HG03442 (cell line): ENCODE results near the gene SLC25A45.

Experiments used
- ATAC-seq: cut with Tn5 transposase; IDR thresholded peaks from one replicate; pipeline ENCODE4 v1.9.1; 2021; ENCODE audit warnings: mild to moderate bottlenecking, moderate library complexity; ENCODE audit not compliant: unreplicated experiment

Gene SLC25A45

DNA sequence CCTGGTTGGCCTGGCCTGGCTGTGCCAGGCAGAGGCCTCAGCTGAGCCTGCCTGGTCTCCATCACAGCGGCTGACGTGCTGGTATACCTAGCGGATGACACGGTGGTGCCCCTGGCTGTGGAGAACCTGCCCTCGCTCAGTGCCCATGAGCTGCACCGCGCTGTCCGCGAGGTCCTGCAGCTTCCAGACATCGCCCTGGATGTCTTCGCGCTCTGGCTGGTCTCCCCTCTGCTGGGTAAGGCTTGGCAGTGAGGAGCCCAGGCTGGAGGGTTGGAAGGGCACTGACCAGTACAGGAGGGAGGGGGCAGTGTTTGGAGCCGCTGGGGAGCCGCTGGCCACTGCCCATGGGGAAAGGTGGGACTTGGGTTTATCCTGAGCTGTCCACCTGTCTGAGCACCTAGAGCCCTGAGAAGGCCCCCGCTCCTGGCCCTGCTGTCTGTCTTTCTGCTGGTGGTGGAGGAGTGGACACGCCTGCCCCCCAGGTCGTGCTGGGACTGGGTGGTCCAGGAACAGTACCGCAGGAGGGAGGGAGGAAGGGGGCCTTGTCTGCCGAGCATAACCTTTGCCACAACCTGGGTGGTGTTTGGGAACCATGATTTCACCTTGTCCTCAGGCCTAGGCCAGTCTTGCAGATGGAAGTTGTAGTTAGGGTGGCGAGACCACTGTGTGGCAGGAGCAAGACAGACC is 7.0 kb upstream of the SLC25A45 start:
- no peak for ATAC-seq

DNA sequence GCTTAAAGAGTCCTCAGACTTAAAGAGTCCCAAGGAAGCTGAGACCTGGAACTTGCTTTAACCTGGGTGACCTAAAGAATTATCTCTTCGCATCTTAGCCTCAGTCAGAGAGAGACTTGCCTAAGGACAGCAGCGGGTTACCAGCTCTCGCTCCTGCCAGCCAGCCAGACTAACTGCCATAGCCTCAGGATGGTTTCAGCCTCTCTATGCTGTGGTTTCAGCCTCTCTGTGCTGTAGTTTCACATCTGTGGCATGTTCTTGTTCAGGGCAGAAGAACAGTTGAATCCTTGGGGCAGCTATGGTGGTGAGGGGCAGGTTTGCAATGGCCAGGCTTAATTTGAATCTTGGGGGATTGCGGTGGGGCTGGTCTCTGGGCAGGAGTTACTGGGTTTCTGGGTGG is 6.3 kb upstream of the SLC25A45 start:
- ATAC-seq, result no peak

DNA sequence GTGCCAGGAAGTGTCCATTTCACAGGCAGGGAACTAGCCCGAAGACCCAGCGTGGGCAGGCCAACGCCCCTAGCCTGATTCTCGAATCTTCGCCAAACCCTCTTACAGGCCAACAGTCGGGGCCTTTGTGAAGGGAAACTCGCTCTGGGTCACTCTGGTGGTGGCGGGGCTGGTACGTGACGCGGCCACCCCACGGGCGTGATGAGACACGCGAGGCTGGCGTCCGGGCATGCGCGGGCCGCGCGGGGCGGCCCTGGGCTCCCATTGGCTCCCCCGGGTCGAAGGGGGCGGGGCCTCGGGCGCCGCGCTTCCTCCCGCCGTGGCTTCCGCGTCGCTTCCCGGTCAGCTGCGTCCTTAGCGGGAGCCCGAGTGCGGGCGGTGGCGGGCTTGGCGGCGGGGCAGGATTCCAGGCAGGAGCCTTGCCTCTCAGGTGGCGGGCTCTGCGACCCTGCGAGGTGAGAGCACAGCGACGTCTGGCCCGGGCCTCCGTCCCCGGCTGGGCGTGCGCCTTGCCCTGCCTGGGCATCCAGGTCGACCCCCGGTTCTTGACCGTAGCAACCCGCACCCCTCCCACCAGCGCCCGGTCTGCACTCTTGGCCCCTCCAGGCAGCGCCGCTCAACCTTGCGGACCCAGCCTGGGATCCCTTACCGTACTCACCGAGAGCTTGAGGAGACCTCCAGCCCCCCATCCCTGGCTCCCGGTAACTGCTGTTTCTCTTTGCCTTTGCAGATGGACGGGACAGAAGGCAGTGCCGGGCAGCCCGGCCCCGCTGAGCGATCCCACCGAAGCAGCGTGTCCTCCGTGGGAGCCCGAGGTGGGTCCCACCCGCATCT is 4.1 kb upstream of the SLC25A45 start, which contains the start of gene FRMD8:
TSS of gene FRMD8 (plus strand) at position 331 of the 834 bp plus-strand sequence. CDS start at position 731, 400 bp downstream.
- peak; percentile 48 for ATAC-seq

DNA sequence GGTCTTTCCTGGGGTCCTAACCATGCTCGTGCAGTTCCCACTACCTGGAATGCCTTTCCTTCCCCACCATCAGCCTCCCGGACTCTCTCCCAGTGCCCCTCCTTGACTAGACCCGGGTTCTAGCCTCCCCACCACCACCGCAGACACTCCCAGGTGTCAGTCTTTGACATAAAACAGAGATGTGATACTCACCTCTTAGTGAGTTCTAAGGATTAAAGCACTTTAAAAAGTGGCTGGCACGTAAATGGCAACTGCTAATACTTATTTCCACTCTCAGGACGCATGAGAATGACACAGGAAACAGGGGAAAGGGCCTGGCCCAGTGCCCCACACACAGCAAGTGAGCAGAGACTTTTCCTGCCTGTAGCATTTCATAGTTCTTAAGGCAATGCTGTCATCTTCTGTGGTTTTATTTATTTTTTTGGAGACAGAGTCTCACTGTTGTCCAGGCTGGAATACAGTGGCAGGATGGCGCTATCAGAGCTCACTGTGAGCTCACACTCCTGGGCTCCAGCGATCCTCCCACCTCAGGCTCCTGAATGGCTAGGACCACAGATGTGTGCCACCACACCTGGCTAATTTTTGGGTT is 1.9 kb upstream of the SLC25A45 start:
- ATAC-seq, result no peak

DNA sequence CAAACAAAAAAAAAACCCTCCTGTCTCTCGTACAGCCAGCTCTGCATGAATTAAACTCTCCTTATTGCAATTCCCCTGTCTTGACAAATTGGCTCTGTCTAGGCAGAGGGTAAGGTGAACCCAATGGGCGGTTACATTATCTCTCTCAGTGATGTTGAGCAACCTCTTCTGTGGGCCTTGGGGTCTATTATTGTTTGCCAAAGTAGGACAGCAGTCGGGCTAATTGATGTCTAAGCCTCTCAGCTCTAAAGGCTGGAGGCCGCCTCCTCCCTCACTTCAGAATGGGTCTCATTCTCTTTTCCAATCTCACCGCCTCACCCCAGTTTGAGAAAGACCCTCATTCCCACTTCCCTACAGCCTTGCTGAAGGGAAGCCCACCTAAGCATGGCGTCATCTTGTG is 1.3 kb upstream of the SLC25A45 start:
- ATAC-seq, result no peak

DNA sequence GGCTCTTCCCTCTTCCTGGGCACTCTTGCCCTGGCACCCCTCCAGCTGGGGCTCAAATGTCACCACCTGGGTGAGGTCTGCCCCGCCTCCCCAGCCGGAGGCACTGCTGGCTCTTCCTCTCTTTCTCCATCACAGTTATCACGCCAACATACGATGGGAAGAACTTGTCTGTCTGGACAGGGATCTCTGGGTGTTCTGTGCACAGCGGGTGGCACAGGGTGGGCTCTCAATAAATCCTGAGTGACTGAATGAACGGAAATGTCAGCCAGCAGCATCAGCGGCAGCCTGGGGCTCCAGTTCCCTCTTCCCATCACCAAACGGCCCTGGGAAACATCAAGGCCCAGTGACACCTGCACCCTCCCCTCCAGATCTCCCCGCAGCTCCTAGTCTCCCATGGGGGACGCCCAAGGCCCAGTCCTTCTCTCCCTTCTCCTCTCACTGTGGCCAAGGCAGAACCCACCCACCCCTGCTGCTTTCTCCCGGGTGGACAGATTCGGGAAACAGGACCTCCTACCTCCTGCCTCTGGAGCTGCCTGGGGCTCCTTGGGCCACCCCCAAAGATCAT is 440 bp upstream of the SLC25A45 start:
- no peak for ATAC-seq

DNA sequence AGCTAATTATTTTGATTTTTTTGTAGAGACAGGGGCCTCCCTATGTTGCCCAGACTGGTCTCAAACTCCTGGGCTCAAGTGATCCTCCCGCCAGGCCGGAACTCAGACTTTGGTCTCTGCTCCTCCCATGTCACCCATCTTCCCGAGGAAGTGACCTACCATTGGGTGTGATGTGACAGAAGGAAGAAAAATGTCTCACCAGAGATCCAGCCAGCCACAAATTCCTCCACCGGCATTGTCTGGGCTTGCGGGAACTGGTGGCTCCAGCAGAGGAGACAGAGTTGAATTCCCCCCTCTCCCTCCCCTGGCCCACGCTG is 772 bp downstream of the SLC25A45 start:
- peak; percentile 1 for ATAC-seq

DNA sequence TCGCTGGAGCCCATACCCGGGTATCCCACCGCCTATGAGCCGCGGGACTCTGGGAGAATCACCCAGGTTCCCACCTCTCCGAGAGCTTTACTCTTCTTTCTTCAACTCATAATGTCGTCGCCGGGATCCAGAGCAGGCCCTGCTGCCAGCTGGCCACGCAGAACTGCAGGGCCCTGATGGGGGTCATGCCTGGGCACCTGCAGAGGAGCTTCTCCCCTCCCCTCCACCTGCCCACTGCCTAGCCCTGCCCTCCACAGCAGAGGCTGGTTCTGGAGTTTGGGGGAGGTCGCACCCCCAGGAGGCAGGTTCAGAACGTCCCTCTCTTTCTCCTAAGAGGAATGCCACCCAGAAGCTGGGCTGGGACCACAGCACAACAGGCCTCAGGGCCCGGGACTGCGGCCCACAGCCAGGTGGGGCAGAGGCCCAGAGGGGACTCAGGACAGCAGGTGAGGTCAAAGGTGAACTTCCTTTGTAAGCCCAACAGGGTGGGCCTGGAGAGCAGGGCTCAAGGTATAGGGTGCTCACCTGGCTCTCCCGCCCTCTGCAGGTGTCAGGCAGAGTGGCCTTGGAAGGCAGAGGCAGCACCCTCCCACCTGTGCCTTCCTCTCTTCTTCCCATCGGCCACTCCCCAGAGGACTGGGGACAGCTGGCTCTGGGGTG is 1.9 kb downstream of the SLC25A45 start:
- no peak for ATAC-seq

DNA sequence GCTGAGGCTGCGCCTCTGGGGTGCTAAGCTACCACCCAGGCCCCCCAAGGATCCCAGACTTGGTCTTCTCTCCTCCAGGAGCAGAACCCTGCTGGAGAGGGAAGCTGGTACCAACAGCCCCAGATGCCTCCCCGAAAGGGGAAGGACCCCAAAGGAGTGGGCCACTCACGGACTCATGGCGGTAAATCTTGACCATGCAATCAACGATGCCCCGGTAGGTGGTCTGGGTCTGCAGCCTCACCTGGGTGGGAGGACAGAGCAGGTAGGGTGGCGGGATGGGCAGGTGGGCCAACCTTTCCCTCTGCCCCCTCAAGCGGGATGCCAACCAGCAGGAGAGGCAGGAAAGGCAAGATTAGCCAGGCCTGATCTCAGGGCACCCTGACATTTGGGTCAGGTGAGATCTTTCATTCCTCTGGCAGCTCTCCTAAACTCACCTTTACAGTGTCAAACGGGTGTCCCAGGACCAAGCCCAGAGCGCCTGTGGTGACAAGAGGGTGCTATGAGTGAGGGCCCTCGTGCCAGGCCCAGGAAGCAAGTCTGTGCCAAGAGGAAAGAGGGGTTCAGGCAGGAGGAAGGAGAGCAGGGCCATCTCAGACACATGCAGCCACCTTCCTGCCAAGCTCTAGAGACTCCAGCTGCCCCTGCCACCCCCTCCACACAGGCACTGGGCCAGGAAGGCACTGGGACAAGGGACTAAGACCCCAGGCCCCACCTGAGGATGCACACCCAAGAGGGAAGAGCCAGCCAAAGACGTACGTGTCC is 2.6 kb downstream of the SLC25A45 start:
- no peak for ATAC-seq

DNA sequence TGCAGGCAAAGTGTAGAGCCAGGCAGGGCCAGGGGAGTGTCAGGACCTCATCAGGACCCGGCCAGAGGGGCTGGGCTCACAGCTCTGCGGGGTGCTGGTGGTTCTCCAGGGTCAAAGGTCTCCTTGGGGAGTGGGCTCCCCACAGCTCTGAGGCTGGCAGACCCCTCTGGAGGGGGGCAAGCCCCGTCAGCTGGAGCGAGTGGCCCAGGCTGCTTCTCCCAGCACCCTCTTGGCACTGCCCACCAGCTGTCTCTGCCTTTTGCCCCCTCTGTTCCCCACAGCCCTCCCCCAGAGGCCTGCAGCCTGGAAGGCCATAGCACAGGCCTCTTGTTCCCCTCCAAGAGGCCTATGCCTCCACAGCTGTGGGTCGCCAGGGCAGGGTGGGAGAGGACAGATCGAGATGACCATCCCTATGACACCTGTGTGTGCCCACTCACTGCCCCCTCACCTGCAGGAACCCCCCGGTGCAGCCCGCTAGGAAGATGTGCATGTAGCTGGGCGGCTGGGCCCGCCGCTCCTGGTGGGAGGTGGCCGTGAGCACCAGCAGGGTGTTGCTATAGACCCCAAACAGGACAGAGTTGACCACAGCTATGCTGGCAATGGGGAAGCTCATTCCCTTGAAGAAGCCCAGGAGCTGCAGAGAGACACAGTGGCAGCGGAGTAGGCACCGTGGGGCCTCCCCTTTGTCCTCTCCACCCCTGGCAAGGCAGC is 3.4 kb downstream of the SLC25A45 start:
- no peak for ATAC-seq

DNA sequence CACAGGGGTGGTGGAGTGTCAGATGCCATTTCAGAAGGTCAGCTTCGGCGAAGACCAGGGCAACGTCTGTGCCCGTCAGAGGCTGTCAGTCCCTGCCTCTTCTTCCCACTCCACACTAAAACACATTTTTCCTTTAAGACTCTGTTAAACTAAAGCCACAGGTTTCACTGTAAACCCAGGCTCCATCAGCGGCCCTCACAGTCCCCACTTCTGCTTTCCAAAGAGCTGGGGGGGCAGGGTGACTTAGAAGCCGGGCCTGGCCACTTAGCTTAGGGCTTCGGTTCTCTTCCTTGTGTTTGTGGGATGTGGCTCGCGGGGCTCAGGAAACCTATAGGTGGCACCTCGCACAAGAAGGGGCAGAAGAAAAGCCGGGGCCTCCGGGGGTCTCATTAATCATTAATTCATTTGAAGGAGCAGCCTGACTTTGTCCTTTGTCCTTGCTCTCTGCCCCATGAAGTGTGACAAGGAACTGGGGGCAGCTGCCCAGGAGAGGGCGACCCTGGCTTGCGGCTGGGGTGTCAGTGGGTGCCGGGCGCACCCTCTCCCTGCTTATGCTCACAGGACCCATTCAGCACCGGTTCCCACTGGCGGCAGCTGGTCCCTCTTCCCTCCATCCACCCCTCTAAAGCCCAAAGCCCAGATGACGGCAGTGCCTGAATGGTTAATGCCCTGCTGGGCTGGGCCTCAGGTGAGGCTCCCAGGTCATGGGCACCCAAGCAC is 4.1 kb downstream of the SLC25A45 start:
- no peak for ATAC-seq

DNA sequence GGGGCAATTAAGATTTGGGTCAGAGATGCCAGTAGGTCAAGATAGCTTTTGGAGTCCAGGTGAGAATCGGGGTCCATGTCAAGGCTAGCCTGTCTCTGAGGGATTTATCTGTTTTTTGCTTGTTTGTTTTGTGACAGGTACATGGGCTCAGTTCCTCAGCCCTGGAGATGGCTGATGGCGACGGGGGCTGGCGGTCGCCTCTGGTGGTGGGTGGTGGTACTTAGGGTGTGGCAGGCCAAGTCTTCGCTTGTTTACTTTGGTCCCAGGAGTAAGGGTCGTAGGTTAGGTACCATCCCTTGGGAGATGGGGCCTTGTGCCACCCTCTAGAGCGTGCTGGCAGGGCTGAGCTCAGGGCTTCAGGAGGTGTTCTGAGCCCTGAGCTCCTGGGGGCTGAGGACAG is 4.7 kb downstream of the SLC25A45 start:
- no peak for ATAC-seq

DNA sequence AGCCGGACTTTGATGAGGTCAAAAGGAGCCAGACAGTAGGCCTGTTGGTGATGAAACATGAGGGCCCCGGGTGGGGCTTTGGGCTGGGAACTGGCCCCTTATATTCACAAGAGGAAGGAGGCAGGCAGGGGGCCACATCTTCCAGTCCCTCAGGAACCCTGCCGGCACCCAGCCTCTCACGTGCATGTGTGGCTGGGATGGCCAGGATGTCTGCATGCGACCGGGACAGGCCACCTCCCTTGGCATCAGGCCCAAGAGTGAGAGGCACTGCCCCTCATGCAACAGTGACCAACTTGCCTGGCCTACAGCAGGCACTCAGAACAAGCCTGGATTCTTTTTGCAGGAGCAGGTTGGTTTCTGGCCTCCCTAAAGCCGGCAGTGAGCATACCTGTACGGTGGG is 5.4 kb downstream of the SLC25A45 start:
- no peak for ATAC-seq

DNA sequence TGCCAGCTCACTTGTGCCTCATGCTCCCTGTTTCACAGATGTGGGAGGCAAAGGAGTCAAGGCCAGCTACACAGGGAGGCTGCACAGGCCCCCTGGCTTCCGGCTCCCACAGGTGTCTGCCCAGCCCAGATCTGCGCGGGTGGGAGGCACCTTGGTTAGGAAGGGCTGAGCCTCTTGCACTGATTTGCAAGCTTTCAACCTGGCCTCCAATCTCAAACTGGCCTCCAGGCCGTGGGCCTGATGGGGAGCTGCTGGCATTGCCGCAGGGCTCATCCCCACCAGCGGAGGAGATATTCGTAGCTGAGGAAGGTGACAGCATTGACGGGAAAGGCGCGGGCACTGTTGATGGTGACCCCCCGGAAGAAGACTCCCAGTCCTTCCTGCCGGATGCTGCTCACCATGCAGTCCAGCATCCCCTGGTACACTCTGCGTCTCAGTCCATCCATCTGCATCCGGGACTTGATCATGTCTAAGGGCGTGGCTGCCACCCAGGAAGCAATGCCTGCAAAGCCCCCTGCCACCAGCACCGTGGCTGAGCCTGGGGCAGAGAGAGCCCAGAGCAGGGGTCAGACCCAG is 6.2 kb downstream of the SLC25A45 start:
- ATAC-seq, result no peak

DNA sequence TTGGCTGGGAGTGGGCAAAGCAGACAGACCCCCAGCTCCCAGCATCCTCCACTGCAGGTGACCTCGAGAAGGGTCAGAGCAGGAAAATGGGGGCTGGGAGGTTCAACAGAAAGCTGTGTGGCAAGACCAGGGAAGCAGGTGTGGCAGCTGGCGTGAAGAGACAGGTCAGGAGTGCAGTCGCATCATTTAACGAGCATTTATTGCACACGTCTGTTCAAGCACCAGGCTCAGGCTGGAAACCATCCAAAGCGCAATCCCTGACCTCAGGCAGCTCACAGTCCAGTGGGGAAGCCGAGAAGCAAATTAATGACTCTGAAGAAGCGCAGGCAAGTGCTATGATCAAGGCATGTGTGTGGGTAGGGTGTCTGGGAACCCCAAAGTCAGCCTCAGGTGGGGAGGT is 7.4 kb downstream of the SLC25A45 start:
- ATAC-seq, result no peak

DNA sequence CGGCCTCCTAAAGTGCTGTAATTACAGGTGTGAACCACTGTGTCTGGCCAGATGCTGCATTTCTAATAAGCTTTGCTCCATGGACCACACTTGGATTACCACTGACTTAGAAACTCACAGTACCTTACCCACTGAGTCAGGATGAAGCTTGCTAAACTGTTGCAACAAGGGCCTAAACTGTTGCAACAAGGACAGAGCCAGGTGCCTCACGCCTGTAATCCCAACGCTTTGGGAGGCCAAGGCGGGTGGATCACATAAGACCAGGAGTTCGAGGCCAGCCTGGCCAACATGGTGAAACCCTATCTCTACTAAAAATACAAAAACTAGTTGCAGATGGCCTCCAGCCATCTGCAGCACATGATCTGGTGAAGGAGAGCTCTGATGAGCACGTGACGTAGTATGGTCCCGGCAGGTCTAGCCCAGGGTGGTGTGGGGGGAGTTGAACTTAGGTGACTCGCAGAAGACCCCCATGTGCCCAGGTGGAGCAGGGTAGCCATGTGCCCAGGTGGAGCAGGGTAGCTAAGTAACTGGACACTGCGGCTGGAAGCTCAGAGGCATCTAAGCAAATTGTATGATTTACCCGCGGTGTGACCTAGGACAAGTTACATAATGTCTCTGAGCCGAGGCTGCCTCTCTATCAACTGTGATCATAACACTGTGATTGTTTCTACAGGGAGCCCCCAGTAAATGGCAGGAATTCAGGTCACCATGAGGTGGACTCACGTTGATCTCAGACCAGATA is 8.4 kb downstream of the SLC25A45 start:
- no peak for ATAC-seq

DNA sequence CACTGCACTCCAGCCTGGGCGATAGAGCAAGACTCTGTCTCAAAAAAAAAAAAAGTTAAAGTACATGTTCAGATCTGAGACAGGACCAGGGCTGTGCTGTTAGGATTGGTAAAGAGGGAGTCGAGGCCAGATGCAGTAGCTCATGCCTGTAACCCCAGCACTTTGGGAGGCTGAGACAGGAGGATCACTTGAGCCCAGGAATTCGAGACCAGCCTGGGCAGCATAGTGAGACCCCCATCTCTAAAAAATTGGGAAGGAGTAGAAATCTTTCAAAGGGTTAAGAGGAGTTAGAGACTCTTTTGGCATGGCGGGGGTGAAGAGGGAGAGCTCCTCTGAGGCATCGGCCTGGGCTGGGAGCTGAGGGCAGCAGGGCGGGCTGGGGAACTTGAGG is 11.8 kb downstream of the SLC25A45 start:
- ATAC-seq, result no peak

DNA sequence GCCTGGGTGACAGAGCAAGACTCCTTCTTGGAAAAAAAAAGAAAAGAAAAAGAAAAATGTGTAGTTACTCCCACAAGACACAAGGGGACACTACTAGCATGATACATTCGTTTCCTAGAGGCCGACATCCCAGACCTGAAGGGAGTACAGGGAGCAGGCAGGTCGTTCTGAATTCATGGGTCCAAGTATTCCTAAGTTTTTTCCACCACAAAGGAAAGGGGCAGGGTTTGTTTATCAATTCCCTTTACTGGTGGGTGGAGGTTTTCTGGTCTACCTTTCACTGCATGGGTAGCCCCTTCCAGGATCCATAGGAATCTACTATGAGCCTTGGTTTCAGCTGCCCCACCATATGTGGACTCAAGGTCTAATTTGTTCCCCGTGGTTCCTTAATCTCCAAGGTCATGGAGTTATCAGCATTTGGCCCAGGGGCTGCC is 16.1 kb downstream of the SLC25A45 start:
- no peak for ATAC-seq
